ENCODE measurements around the gene DNAJC12. TPM values are rescaled to one million over a fixed set of nuclear protein-coding genes. Genes with fewer than 3 reads are reported as not detected.
"Not testable (repeated sequence)": the region's sequence is repeated elsewhere in the genome, so short reads cannot be mapped to it uniquely, and the experiment has no call there.

DNAJC12 gene
- total and polyA plus RNA-seq, 5 donors from 2014 or later = 0.43 to 0.61 TPM; not detected in 3

- not testable (repeated sequence) for H3K4me3 Mint-ChIP-seq; H3K4me3 ChIP-seq (ENCODE audit: low read depth, low read length); ATAC-seq (ENCODE audit: low read depth in 2 of 2); DNase-seq; H3K27me3 ChIP-seq (ENCODE audit: control insufficient read depth, insufficient read depth, low read length); H3K27me3 Mint-ChIP-seq; H3K9me3 ChIP-seq (ENCODE audit: control insufficient read depth in 2 of 2, low read length in 2 of 2); H3K9me3 Mint-ChIP-seq; H3K36me3 ChIP-seq (ENCODE audit: control insufficient read depth, insufficient read depth, low read length); H3K27ac Mint-ChIP-seq; H3K36me3 Mint-ChIP-seq; H3K4me1 ChIP-seq (ENCODE audit: control insufficient read depth, insufficient read depth, low read length, poor library complexity, severe bottlenecking); H3K27ac ChIP-seq (ENCODE audit: insufficient read depth, low read length, poor library complexity, severe bottlenecking)
- peaks cover 8 to 21% (median 10%) of the 10 kb centered on the region in 4 donors for H3K4me1 Mint-ChIP-seq
Measured at GRCh38 chr10:67780204-67780621, 57.8 kb downstream of the DNAJC12 start.

- Mint-ChIP-seq H3K27ac (no peak overlapping the region), H3K4me3 (no peak overlapping the region), H3K4me1 (peaks cover 6 to 19% (median 7%) of the 10 kb centered on the region in 4 donors), H3K9me3 (no peaks in the 10 kb centered on the region), H3K27me3 (peaks cover 5% of the 10 kb centered on the region), H3K36me3 (no peaks in the 10 kb centered on the region)
- H3K27ac ChIP-seq (ENCODE audit: insufficient read depth, low read length, poor library complexity, severe bottlenecking) = no peak overlapping the region
- no peaks in the 10 kb centered on the region for H3K27me3 ChIP-seq (ENCODE audit: control insufficient read depth, insufficient read depth, low read length)
- H3K4me3 ChIP-seq (ENCODE audit: low read depth, low read length) = no peak overlapping the region
- DNase-seq = peak; percentile 62 to 88 (median 80)
- no peaks in the 10 kb centered on the region for H3K9me3 ChIP-seq (ENCODE audit: control insufficient read depth in 2 of 2, low read length in 2 of 2)
- peak; percentile 78 for ATAC-seq (ENCODE audit: low read depth in 2 of 2)
- H3K36me3 ChIP-seq (ENCODE audit: control insufficient read depth, insufficient read depth, low read length) = no peaks in the 10 kb centered on the region
- H3K4me1 ChIP-seq (ENCODE audit: control insufficient read depth, insufficient read depth, low read length, poor library complexity, severe bottlenecking) = no peaks in the 10 kb centered on the region
Measured at GRCh38 chr10:67779465-67780203, 58.4 kb downstream of the DNAJC12 start.

GRCh38 chr10:67776371-67776770 lies 61.6 kb downstream of the DNAJC12 start:
- Histone ChIP-seq H3K27ac (ENCODE audit: insufficient read depth, low read length, poor library complexity, severe bottlenecking) (no peak overlapping the region), H3K4me1 (ENCODE audit: control insufficient read depth, insufficient read depth, low read length, poor library complexity, severe bottlenecking) (no peaks in the 10 kb centered on the region), H3K27me3 (ENCODE audit: control insufficient read depth, insufficient read depth, low read length) (no peaks in the 10 kb centered on the region), H3K9me3 (ENCODE audit: control insufficient read depth in 2 of 2, low read length in 2 of 2) (no peaks in the 10 kb centered on the region), H3K4me3 (ENCODE audit: low read depth, low read length) (no peak overlapping the region), H3K36me3 (ENCODE audit: control insufficient read depth, insufficient read depth, low read length) (no peaks in the 10 kb centered on the region)
- Mint-ChIP-seq H3K9me3 (no peaks in the 10 kb centered on the region), H3K36me3 (no peaks in the 10 kb centered on the region), H3K27me3 (peaks cover 5% of the 10 kb centered on the region), H3K4me3 (no peak overlapping the region), H3K27ac (no peak overlapping the region), H3K4me1 (peaks cover 6 to 15% (median 12%) of the 10 kb centered on the region in 4 donors)
- ATAC-seq (ENCODE audit: low read depth in 2 of 2) = no peak
- no peak for DNase-seq

- Mint-ChIP-seq H3K27ac (no peak overlapping the region), H3K9me3 (no peaks in the 10 kb centered on the region), H3K36me3 (no peaks in the 10 kb centered on the region), H3K27me3 (peaks cover 5% of the 10 kb centered on the region), H3K4me1 (peaks cover 6 to 17% (median 12%) of the 10 kb centered on the region in 4 donors), H3K4me3 (no peak overlapping the region)
- H3K4me1 ChIP-seq (ENCODE audit: control insufficient read depth, insufficient read depth, low read length, poor library complexity, severe bottlenecking) = no peaks in the 10 kb centered on the region
- no peak for DNase-seq
- no peak for ATAC-seq (ENCODE audit: low read depth in 2 of 2)
- no peaks in the 10 kb centered on the region for H3K27me3 ChIP-seq (ENCODE audit: control insufficient read depth, insufficient read depth, low read length)
- H3K4me3 ChIP-seq (ENCODE audit: low read depth, low read length) = no peak overlapping the region
- no peaks in the 10 kb centered on the region for H3K9me3 ChIP-seq (ENCODE audit: control insufficient read depth in 2 of 2, low read length in 2 of 2)
- no peaks in the 10 kb centered on the region for H3K36me3 ChIP-seq (ENCODE audit: control insufficient read depth, insufficient read depth, low read length)
- no peak overlapping the region for H3K27ac ChIP-seq (ENCODE audit: insufficient read depth, low read length, poor library complexity, severe bottlenecking)
Measured at GRCh38 chr10:67775279-67775678, 62.7 kb downstream of the DNAJC12 start.

- H3K4me3 ChIP-seq (ENCODE audit: low read depth, low read length) = no peak overlapping the region
- peak overlapping the region in 2 of 3 donors; percentile 34 to 46 for H3K27ac Mint-ChIP-seq
- H3K9me3 ChIP-seq (ENCODE audit: control insufficient read depth in 2 of 2, low read length in 2 of 2) = no peaks in the 10 kb centered on the region
- no peaks in the 10 kb centered on the region for H3K36me3 Mint-ChIP-seq
- peak in 1 of 3 donors; percentile 51 for DNase-seq
- no peak overlapping the region for H3K4me3 Mint-ChIP-seq
- no peaks in the 10 kb centered on the region for H3K4me1 ChIP-seq (ENCODE audit: control insufficient read depth, insufficient read depth, low read length, poor library complexity, severe bottlenecking)
- H3K27me3 ChIP-seq (ENCODE audit: control insufficient read depth, insufficient read depth, low read length) = no peaks in the 10 kb centered on the region
- ATAC-seq (ENCODE audit: low read depth in 2 of 2) = peak; percentile 59 to 64
- peaks cover 0 to 1% (median 0%) of the 10 kb centered on the region in 7 donors for H3K9me3 Mint-ChIP-seq
- no peaks in the 10 kb centered on the region for H3K36me3 ChIP-seq (ENCODE audit: control insufficient read depth, insufficient read depth, low read length)
- no peaks in the 10 kb centered on the region for H3K27me3 Mint-ChIP-seq
- peaks cover 0 to 13% (median 5%) of the 10 kb centered on the region in 4 donors for H3K4me1 Mint-ChIP-seq
- H3K27ac ChIP-seq (ENCODE audit: insufficient read depth, low read length, poor library complexity, severe bottlenecking) = no peak overlapping the region
Measured at GRCh38 chr10:67772894-67773511, 65.0 kb downstream of the DNAJC12 start.

GRCh38 chr10:67772151-67772550 lies 65.8 kb downstream of the DNAJC12 start:
- H3K27ac ChIP-seq (ENCODE audit: insufficient read depth, low read length, poor library complexity, severe bottlenecking) = no peak overlapping the region
- ATAC-seq (ENCODE audit: low read depth in 2 of 2) = no peak

GRCh38 chr10:67771200-67771599 lies 66.8 kb downstream of the DNAJC12 start:
- H3K4me3 Mint-ChIP-seq = no peak overlapping the region
- H3K4me1 Mint-ChIP-seq = peaks cover 2 to 13% (median 8%) of the 10 kb centered on the region in 4 donors

More at GRCh38 chr10:67772151-67772550, 65.8 kb downstream of the DNAJC12 start:
- Histone ChIP-seq H3K27me3 (ENCODE audit: control insufficient read depth, insufficient read depth, low read length) (no peaks in the 10 kb centered on the region), H3K9me3 (ENCODE audit: control insufficient read depth in 2 of 2, low read length in 2 of 2) (no peaks in the 10 kb centered on the region), H3K4me1 (ENCODE audit: control insufficient read depth, insufficient read depth, low read length, poor library complexity, severe bottlenecking) (no peaks in the 10 kb centered on the region), H3K36me3 (ENCODE audit: control insufficient read depth, insufficient read depth, low read length) (no peaks in the 10 kb centered on the region), H3K4me3 (ENCODE audit: low read depth, low read length) (no peak overlapping the region)
- no peak overlapping the region for H3K27ac Mint-ChIP-seq
- DNase-seq = no peak
- no peaks in the 10 kb centered on the region for H3K36me3 Mint-ChIP-seq
- no peaks in the 10 kb centered on the region for H3K27me3 Mint-ChIP-seq
- peaks cover 0 to 13% (median 5%) of the 10 kb centered on the region in 4 donors for H3K4me1 Mint-ChIP-seq
- peaks cover 0 to 1% (median 0%) of the 10 kb centered on the region in 7 donors for H3K9me3 Mint-ChIP-seq
- H3K4me3 Mint-ChIP-seq = no peak overlapping the region

More at GRCh38 chr10:67771200-67771599, 66.8 kb downstream of the DNAJC12 start:
- no peaks in the 10 kb centered on the region for H3K27me3 ChIP-seq (ENCODE audit: control insufficient read depth, insufficient read depth, low read length)
- H3K27ac Mint-ChIP-seq = peak overlapping the region in 1 of 3 donors; percentile 67
- no peak overlapping the region for H3K4me3 ChIP-seq (ENCODE audit: low read depth, low read length)
- H3K36me3 ChIP-seq (ENCODE audit: control insufficient read depth, insufficient read depth, low read length) = no peaks in the 10 kb centered on the region
- no peaks in the 10 kb centered on the region for H3K36me3 Mint-ChIP-seq
- H3K9me3 Mint-ChIP-seq = peaks cover 0 to 1% (median 0%) of the 10 kb centered on the region in 7 donors
- H3K27ac ChIP-seq (ENCODE audit: insufficient read depth, low read length, poor library complexity, severe bottlenecking) = no peak overlapping the region
- DNase-seq (no peak), ATAC-seq (ENCODE audit: low read depth in 2 of 2) (no peak)
- no peaks in the 10 kb centered on the region for H3K9me3 ChIP-seq (ENCODE audit: control insufficient read depth in 2 of 2, low read length in 2 of 2)
- no peaks in the 10 kb centered on the region for H3K27me3 Mint-ChIP-seq
- no peaks in the 10 kb centered on the region for H3K4me1 ChIP-seq (ENCODE audit: control insufficient read depth, insufficient read depth, low read length, poor library complexity, severe bottlenecking)
